HG03135 (cell line): ENCODE results near the gene UBIAD1.

Experiments used
- ATAC-seq: cut with Tn5 transposase; IDR thresholded peaks from one replicate; pipeline ENCODE4 v1.9.1; 2021; ENCODE audit warnings: mild to moderate bottlenecking, moderate library complexity; ENCODE audit not compliant: unreplicated experiment

UBIAD1 gene

DNA sequence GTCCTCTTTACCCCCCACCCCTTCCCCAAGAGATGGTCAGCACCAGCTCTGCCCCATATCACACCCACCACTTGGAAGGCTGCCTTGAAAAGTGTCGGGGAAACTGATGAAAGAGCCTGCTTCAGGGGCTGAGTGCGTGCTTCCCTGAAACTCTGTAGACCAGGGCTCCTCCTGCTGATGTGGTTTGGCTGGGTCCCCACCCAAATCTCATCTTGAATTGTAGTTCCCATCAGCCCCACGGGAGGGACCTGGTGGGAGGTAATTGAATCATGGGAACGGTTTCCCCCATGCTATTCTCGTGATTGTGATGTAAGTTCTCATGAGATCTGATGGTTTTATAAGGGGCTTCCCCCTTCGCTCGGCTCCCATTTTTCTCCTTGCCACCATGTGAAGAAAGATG is 36.4 kb downstream of the UBIAD1 start:
- no peak for ATAC-seq

DNA sequence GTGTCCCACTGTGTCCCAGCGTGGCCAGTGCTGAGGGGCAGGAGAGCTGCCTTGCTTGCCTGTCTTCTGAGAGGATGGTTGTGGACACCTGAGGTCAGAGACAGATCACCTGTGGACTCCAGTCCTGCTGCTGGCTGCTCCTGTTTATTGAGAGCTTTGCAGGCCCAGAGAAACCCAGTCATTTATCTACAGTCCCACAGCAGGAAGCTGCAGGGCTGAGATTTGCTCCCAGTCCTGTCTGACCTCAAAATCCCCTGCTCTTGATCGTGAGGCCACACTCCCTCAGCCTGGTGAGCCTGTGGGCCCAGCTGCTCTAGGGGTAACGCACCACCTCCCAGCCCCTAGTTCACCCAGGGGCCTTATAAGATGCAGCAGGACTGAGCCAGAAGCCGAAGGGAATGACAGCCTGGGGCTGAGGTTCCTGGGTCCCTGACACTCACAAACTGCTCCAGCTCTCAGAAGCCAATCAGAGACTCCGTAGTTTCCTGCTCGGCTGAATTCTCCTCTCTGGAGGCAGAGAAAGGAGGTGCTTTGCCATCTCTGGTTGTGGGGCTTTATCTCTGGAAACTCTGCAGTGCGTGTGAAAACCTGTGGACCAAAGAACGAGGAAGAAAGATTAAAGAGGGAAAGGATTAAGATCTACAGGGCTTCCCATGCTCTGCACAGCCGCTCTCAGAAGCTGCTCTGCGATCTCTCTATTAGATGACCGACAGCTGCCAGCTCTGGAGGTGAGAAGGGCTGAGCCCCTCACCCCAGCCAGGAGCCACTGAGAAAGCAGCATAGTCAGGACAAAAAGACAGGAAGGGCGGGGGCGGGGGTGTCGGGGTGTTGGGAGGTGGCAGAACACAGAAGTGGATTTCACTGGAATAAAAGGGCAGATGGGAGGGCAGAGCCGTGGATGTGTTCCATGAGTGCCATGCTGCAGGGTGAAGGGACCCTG is 39.1 kb downstream of the UBIAD1 start:
- ATAC-seq: no peak

DNA sequence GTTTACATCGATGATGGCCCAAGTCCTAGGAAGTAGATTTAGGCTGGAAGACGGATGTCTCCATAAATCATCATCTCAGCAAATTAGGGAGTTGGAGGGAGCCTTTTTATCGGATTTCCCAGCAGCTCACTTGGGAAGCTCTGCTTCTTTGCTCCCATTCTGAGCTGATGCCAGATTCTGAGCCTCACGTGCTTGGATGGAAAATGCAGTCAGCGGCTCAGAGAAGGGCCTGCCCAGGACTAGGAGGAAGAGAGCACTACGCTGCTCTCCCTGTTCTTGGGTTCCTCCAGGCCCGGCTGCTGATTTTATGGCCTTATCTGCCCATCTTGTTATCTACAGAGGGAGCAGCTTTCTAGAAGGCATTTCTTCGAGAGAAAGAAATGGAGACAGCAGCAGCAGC is 42.0 kb downstream of the UBIAD1 start:
- no peak for ATAC-seq

DNA sequence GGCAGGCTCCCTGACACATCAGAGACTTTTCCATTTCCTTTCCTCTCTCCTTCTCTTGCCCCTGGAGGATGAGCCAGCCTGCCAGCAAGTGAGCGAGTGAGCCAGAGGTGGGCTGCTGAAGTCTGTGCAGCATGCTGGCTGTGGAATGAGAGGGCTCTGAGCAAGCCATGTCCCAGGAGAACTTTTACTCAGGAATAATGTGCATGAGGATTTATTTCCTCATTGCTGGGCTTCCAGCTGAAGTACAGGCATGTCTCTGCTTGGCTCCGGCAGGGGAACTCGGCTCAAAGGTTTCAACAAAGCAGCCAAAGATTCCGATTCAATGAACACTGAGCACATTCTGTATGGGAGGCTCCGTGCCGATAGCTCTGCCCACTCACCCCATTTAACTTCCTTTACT is 43.7 kb downstream of the UBIAD1 start:
- no peak for ATAC-seq

DNA sequence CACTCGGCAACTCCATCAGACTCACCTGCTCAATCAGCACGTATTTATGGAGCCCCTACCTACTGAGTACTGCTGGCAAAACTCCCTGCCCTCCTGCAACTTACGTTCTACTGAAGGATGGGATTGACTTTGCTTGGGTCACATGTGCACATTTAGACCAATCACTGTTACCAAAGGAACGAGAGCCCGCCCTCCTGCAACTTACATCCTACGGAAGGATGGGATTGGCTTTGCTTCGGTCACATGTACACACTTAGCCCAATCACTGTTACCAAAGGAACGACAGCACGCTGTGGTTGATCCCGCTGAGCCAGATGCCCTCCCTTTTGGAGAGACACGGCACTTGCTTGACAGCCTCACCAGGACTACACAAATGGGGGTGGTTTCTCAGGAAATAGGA is 46.0 kb downstream of the UBIAD1 start:
- no peak for ATAC-seq

DNA sequence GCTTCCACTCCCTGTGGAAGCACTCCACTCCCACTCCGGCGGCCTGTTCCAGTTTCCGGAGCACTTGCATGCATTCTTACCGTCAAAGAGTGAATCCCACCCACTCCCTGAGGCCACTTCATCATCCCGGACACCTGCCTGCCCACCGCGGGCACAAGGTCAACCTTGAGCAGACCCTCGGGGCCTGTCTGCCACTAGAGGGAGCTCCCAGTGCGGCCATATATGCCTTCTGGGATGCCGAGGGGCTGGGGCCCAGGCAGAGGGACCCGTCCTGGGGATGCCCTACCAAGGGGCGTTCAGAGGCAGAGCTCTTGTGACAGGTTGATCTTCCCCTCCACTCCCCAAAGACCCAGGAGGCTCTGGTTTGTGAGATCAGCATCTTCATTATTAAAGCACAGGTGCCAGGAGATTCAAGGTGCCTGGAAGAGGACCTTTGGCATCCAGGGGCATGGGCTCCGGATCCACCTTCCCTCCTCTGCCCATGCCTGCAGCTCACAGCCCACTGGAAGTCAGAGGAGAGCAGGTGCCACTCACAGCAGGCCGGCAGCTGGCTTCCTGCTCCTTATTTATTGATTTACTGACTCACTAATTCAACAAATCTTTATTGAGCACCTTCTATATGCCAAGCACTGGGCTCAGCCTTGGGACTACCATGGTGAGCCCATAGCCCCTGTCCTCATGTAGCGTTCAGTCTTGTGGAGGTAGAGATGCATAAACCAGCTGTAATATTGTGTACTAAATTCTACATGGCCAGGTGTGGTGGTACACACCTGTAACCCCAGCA is 47.3 kb downstream of the UBIAD1 start:
- no peak for ATAC-seq

DNA sequence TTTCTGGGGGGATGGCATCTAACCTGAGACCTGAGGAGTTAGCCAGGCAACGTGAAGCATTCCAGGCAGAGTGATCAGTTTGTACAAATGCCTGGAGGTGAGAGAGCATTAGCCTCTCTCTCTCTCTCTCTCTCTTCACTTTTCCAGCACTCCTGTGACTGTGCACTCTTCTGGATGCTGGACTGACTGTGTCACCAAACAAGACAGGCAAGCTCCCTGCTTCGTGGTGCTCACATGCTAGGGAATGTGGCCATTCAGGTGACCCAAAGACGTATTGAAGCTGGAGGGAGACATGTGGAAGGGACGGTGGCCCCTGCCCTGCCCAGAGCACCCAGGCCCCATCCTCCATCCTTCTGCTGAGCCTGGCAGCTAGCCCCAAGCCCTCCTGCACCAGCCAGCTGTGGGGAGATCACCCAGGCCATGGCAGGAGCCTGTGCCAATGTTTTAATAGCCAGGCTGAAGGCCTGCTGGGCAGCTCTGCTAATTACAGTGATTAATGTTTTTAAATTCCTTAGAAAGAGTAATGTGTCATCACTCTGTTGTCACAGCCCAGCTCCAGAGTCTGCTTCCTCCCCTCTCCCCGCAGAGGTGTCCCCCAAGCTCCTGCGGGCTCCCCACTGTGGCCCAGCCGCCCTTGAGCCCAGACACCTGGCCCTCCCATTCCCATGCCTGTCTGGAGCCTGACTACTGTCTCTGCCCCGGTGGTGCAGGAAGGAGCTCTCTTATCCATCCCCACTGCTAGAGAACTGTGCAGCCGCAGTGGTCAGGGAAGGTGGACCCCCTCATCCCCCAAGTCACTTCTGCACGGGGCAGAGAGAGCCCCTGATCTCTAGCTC is 48.9 kb downstream of the UBIAD1 start:
- ATAC-seq: no peak

DNA sequence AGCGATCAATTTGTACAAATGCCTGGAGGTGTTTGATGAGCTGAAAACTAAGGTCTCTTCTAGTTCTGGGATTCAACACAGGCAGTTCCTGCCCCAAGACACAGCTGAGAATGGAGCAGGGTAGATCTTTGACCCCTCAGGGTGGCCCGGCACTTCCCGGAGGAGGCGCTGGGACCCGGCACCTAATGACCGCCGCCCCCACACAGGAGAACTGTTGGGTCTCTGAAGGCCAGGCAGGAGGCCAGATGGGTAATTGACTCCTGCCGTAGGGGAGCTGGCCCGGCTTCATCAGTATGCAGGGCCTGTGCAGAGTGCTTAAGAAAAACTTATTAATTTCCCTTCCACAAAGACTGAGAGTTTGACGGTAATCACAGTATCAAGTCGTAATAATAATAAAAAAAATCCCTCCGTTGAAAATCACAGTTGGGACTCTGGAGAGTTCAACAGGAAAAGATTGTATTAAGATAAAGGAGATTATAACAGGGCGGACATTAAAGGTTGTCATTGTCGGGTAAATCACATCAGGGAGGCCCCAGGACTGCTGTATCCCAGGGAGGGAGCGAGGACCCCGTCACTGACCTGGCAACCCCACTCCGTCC is 51.7 kb downstream of the UBIAD1 start:
- ATAC-seq: no peak

DNA sequence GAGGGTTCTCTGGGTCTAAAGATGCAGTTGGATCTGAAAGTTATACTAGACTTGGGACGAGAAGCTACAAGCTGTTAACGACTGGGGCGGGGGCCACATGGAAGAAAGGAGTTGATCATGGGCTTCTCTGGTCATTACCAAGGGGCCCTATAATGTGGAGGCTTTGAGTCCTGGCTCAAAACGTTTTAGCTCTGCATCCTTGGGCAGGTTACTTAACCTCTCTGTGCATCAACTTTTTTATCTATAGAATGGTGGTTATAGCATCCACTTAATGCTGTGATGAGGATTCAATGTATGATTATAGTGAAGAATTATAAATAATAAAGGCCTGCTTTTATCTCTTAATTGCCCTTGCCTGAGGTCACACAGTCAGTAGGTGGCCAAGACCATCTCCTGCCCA is 53.1 kb downstream of the UBIAD1 start:
- no peak for ATAC-seq

DNA sequence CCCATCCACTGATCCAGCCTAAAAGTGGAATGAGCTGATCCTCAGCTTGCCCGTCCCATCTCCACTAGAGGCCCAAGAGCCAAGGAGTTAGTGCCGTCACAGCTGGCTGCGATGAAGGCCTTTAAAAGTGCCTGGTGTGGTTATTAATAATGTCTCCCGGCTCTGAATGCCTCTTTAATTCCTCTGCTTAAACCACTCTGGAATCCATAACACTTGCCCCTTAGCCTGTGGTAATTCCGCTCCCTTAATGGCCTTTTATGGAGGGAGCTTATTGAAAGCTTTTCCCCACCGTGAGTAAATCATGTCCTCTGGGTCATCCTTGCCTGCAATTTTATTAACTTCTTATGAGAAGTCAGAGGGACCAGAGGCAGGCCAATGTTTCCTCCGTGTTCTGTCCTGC is 55.4 kb downstream of the UBIAD1 start:
- ATAC-seq: no peak

DNA sequence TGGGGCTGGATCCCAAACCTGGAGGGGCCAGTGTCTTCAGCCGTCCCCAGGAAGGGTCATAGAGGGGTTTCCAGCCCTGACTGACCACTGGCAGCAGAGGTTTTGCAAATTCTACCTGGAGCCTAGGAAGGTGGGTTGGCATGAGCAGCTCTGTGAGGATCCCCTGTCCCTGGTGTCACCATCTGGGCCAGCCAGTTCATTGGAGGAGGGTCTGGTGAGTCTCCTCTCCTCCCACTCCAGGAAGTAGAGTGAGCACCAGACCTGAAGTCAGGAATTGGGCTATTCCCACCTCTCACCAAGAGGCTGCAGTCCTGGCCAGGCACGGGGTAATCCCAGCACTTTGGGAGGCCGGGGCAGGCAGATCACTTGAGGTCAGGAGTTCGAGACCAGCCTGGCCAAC is 57.4 kb downstream of the UBIAD1 start:
- ATAC-seq: no peak

DNA sequence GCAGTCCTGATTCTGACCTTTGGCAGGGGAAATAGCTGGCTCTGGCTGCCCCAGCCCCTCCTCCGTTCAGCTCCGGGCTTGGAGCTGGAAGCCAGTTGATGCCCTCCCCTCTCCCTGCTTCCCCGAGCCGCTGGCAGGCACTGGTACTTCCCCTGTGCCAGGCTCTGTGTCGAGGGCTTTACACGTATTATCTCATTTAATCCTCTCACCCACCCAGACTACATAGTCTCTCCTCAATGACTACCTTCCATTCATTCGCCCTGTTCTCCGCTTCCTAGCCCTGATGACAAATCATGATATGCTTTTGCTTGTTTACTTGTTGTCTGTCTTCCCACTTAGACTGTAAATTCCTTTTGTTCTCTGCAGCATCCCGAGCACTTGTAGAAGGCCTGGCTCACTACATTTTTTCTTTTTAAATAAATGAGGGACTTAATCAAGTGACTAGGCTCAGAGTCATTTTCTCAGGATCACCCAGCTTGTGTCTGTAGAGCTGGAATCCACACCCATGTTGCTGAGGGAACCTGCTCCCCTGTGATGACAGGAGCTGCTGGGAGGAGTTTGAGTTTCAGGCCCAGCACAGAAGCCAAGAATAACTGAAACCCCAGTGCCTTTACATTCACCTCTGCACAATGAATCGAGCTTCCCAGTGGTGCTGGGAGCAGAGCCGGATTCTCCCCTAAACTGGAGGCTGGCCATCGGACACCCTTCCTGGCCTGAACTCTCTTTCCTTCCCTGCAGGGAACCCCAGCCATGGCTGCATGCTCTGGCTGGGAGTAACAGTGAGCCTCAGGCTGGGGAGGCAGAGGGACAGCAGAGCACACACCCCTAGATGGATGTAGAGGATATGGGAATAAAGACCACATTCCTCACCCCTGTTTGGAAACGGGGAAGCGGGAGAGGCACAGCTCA is 58.3 kb downstream of the UBIAD1 start:
- ATAC-seq: no peak

DNA sequence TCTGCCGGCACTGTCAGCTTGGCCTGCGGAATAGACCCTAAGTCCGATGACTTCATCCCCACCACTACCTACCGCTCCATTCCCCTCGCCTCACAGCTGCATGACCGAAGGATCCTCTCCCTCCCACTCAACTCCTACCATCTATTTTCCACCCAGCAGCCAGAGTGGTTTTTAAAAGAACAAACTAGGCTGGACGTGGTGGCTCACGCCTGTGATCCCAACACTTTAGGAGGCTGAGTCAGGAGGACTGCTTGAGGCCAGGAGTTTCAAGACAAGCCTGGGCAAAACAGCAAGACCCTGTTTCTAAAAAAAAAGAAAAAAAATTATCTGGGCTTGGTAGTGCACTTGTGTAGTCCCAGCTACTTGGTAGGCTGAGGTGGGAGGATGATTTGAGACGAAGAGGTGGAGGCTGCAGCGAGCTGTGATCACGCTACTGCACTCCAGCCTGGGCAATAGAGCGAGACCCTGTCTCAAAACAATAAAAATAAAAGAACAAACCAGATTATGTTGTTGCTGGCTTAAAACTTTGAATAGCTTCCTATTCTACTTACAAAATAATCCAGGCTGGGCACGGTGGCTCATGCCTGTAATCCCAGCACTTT is 59.0 kb downstream of the UBIAD1 start:
- ATAC-seq: no peak

DNA sequence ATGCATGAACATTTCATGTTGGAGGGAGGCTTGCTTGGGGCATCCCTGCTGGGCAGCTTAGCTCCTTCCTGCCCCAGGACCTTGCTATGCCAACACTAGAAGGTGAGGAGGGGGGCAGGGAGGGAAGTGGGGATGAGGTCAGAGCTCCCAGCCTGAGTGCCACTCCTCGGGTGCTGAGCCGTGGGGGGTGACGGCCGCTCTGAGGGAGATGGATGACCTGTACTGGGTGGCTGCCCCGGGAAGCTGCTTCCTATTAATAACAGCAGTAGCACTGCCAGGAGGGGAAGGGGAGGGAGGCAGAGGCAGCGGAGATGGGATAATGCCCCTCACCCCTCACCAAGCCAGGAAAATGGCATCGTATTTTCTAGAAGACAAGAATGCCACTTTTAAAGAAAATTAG is 60.6 kb downstream of the UBIAD1 start:
- no peak for ATAC-seq

DNA sequence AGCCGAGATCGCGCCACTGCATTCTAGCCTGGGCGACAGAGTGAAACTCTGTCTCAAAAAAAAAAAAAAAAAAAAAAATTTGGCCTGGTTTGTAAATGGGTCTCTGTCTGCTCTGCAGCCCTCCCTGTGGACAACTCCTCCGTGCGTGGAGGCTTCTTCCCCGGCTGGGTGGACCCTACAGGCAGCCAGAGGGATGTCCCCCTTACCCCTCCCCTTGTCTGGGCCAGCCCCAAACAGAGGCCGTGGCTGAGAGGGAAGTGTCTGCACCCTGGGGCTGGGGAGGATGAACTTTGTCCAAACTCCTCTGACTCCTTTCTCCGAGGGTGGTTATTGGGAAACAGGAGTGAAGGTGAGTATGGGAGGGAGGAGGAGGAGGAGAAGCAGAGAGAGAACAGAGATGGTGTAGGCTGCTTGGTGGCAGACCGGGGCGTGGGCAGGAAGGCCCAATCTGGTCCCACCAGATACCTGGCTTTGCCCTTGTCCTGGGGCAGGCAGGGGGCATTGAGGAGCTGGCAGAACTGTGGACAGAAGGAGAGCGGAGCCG is 61.3 kb downstream of the UBIAD1 start:
- ATAC-seq: no peak

DNA sequence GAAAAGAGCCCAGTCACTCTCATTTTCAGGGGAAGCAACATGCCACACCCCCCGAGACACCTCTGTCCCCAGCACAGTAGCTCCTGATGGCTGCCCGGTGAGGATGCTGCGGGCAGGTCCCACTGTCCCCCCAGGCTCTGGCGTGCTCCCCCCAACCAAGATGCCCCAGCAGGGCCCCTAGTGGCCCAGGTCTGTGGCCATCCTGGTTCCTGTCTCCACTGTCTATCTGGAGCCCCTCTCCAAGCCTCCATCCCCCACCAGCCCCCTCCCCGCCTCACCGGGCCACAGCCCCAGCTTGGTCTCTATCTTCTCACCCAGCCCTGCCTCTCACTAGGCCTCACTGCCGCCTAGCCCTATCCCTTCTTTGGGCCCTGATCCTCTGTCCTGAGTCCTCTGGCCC is 61.8 kb downstream of the UBIAD1 start:
- ATAC-seq: no peak

DNA sequence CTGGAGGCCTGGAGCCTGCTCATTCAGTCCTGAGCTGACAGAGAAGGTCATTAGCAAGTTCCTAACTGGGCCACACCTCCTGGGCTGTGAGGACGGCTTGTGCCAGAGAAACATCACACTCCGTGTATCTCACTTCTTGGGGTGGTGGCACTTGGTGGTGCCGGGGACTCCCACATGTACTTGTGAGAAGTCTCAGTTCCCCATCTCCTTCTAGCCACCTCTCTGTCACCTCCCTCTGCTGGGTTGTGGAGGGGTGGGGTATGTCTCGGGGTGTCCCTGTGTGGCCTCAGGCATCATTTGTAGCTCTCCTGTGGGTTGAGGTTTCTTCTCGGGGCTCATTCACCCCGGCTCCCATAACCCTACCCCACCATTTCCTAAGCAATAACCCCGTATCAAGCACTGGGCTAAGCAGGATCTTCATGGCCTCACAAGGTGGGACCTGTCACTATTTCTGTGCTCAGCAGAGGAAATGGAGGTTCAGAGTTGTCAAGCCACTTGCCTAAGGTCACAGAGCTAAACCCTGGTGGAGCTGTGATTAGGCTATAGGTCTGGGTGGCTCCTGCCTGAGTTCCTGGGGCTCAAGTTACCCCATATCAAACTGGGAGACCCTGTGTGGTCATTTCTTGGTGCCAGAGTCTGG is 62.5 kb downstream of the UBIAD1 start:
- ATAC-seq: peak; percentile 74

DNA sequence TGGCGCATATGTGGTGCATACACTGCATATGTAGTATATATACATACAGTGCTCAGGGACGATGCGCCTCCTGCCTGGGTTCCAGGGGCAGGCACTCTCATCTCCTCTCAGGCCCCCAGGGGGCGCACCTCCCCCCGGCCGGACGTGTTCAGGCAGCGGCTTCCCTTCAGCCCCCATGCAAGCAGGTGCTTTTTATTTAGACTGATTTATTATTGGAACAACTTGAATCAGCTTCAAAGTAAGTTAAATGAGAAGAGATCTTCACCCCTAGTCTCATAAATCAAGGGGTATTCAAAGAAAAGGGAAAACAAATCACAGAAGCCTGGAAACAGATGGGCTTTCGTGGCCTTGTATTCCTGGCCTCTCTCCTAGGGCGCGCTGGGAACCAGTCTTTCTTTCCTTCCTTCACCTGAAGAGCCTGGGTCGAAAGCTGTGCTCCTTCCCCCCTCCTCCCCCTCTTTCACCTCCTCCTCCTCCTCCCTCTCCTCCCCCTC is 64.6 kb downstream of the UBIAD1 start:
- no peak for ATAC-seq
